Peyer's patch (tissue), 4 donors: ENCODE data around the gene PCYOX1L.

Source experiments
- POLR2A ChIP-seq, 2 donors: fragments of 450-650 bp; IDR thresholded peaks; one replicate each; pipeline ENCODE4 v1.5.1; 2017; ENCODE audit warnings: antibody characterized with exemption in 2 of 2, mild to moderate bottlenecking in 2 of 2, moderate library complexity in 2 of 2
- TF ChIP-seq, protein P1 (sequence below), 6 experiments: fragments of 450-650 bp in 4 of 6; fragments of 200-600 bp in 2 of 6; sonication (generic) in 1 of 6; IDR thresholded peaks; one replicate each; pipeline ENCODE4 v1.5.1; 2017 to 2019; ENCODE audit warnings: antibody characterized with exemption in 6 of 6, mild to moderate bottlenecking in 3 of 6, moderate library complexity in 1 of 6

DNA sequence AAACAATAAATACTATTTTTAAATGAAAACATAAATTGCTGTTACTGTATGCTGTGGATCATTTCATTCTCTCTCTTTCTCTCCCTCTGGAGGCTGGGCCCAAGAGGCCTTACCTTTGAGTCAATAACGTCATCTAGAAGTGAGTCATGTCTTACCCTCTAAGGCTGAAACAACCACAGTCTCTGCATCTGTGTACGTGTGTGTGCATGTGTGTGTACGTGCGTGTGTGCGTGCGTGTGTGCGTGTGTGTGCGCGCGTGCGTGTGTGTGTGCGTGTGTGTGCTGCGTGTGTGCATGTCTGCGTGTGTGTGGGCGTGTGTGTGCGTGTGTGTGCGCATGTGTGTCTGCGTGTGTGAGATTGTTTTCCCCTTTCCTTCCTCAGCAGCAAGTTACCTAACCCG lies 34.9 kb downstream of the PCYOX1L start:
- TF ChIP-seq, protein P1, sequence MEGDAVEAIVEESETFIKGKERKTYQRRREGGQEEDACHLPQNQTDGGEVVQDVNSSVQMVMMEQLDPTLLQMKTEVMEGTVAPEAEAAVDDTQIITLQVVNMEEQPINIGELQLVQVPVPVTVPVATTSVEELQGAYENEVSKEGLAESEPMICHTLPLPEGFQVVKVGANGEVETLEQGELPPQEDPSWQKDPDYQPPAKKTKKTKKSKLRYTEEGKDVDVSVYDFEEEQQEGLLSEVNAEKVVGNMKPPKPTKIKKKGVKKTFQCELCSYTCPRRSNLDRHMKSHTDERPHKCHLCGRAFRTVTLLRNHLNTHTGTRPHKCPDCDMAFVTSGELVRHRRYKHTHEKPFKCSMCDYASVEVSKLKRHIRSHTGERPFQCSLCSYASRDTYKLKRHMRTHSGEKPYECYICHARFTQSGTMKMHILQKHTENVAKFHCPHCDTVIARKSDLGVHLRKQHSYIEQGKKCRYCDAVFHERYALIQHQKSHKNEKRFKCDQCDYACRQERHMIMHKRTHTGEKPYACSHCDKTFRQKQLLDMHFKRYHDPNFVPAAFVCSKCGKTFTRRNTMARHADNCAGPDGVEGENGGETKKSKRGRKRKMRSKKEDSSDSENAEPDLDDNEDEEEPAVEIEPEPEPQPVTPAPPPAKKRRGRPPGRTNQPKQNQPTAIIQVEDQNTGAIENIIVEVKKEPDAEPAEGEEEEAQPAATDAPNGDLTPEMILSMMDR (IDR thresholded peaks at IDR 0.05): no peak
- TF ChIP-seq POLR2A (IDR thresholded peaks at IDR 0.05): no peak
